Measurements from ENCODE around the gene FAM117A.
"Not testable (repeated sequence)": the region's sequence is repeated elsewhere in the genome, so short reads cannot be mapped to it uniquely, and the experiment has no call there.

FAM117A gene

DNA sequence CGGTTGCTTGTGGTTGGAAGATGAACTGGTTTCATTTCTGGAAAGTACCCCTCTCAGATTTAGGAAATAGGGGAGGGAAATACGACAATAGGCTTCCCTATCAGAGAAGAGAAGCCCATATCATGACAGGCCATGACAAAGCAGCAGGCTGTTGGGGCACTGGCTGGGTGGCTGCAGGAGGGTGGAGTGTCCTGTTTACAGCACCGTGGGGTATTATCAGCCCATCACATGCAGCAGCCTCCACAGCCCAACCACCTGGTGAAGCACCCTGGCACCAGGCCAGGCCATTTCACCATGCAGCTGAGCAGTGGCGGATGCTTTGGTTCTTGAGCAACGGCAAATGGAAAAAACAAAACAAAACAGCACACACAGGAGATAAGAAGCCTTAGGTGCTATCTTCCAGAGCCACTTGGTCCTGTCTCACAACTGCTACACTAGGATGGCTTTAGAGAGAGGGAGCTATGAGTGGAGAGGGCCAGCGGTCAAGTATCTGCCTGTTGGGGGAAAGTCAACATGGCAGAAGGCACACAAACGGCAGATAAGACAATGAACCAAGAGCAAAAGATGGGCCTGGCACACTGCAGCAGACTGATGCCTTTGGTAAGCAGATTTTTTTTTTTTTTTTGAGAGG is 24.2 kb downstream of the FAM117A start:
- peak; percentile 94 for DNase-seq

DNA sequence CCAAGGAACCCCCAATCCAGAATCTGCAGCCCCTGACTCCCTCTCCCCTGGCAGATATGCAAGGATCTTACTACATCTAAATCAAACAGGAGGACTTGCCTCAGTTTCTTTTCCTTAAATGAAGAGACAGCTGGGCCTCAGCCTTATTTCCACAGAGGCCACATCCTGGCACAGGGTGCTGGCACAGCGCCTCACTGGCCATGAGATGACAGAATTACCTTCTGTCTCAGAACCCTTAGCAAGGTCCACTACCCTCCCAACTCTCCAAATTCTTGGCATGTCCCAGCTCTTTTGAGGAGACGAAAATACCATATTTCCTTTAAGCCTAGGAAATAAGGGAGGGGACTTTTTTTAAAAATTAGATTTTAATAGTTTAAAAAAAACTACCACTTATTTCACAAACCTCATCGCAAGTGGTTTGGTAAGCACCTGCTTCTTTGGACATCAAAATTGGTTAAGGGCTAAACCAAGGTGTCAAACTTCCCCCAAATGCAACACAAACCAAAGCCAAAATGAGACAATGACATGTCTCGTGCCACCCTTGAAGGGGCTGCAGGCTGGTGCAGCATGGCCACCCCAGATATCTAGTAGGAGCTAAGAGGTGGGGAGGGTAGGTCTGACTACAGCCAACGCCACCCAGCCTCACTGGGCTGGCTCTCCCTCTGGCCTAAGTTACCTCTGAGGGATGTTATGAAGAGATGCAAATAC is 25.3 kb downstream of the FAM117A start:
- no peak for DNase-seq

DNA sequence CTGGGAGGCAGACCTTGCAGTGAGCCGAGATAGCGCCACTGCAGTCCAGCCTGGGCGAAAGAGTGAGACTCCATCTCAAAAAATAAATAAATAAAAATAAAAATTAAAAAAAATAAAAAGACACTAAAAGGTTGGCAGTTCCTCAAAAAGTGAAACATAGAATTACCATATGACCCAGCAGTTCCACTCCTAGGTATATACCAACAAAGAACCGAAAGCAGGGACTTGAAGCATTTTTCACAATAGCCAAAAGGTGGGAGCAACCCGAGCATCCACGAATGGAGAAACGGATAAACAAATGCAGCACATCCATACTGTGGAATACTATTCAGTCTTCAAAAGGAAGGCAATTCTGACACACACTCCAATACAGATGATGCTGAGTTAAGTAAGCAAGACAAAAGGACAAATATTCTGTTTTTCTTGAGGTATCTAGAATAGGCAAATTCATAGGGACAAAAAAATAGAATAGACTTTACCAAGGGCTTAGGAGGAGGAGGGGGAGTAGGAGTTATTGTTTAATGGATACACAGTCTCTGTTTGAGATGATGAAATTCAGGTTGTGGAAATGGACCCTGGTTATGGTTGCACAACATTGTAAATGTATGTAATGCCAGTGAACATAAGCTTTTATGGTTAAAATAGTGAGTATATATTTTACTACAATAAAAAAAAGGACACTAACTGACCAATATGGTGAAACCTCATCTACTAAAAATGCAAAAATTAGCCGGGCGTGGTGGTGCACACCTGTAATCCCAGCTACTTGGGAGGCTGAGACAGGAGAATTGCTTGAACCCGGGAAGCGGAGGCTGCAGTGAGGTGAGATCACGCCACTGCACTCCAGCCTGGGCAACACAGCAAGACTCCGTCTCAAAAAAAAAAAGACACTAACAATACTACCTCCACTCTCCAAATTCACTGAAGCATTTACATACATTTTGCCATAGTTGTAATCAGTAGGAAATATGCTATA is 29.1 kb downstream of the FAM117A start:
- DNase-seq = no peak

DNA sequence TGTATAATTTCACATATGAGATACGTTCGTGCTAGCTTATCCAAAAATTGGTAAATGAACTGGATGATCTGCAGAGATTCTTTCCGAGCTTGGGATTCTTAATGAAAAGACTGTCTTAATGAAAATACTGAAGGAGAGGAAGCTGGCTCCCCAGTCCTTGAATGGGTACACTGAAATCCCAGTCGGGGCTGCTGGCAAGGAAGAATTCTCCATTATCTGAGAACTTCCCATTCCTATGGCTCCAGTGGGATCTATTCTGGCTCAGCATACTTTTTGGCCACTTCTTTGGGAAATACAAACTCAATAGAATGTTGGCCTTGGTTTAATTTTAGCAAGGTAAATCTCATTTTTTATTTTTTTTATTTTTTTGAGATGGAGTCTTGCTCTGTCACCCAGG is 32.5 kb downstream of the FAM117A start:
- no peak for DNase-seq

DNA sequence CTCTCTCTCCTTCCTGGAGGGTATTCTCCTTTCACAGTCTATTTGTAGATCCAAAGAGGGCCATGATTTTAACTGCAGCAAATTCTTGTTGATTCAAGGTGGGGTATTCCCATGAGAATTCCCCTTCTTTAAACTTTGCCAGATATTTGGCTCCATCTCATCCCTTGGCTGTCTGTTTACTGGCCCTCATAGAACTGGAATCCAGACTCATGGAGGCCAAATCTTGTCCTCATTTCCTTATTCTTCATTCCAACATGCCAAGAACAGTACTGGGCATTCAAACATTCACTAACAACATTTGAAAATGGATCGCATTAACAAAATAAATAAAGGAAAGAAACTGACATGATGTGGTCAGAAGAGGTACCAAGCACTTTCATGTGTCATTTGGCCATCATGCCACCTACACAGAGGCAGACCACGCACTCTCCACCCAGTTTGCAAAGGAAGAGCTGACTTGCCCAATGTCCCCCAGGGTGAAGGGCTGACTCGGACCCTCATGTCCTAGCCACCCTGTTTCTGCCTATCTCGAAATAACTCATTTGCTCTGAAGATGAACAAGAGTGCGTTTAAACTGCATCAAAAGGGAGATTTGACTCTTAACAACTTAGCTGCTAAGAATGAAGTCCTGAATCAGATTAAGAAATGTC is 33.0 kb downstream of the FAM117A start:
- no peak for DNase-seq

DNA sequence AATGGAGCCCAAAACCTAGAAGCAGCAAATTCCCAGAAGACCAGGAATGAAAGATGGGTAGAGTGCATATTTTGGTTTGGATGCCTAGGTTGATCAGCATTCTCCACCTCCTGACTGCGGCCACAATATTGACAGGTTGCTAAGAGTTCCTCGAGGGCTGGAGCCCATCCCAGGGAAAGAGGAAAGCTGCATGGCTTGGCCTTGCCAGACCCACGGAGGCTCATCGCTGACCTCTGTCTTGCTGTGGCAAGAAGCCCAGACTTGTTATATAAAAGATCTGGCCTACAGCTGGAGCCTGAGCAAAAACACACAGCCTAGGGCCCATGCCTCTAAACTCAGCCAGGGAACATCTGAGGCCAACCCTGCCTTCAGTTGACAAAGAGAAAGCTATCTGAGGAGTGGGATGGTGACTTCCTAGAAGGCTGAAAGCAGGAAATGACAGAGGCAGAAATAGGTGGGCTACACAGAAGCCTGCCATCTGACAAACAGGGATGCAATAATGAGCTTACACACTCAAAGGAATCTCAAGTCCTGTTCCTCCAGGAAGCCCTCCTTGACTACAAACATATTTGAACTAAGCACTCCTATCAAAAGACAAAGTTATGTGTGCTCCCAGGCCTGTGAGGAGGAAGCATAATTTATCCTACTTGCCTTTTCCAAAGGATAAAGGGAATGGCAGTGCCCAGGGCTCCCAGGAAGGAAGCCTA is 33.7 kb downstream of the FAM117A start:
- no peak for DNase-seq

DNA sequence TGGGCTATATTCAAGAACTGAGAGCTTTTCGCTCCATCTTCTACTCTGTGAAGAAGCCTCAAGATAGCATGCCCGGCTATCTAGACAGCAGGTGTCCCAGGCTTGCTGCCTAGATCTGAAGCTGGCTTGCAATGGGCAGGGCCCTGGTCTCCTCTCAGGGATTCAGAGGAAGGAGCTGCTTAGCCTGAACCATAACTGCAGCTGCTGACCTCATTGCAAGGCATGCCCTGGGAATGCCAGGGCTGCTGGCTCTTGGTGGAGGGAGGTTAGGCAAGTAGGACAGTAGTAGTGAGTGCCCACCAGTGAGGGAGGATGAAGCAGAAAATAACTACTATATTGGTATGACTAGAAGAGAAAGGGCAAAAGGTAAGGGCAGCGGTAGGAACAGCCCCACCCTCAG is 34.9 kb downstream of the FAM117A start:
- DNase-seq = no peak

DNA sequence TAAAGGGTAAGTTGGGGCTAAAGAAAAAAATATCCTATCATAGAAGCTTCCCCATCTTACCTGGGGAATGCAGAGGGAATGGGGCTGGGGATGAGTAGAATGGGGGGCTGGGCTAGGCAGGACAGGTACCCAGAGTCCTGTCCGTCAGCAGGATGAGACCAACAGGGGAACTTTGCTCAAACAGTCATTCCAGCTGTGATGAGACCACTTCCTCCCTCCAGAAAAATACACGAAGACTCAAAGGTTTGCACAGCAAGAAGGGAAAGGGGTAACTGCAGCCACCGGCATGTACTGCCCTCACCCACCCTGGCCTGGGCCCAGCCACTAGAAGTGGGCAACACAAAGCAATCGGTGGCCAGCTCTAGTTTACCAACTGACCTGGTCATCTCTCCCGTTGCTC is 35.5 kb downstream of the FAM117A start:
- no peak for DNase-seq

DNA sequence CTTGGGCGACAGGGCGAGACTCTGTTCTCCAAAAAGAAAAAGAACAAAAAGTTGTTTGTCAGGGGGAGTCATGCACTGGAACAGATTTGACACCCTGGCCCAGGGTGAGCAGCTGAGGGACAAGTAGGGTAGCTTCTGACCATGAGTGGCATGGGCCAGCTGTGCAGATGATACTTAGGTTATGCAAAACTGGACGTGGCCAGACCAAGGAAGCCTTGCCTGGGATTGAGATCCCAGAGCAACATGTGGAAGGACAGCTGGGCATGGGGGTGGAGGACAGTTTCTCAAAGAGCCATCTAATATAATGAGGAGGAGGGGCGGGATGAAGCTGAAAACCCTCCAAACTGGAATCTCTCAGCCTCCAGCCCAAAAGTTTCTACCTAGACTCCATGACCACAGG is 36.6 kb downstream of the FAM117A start:
- DNase-seq = no peak

DNA sequence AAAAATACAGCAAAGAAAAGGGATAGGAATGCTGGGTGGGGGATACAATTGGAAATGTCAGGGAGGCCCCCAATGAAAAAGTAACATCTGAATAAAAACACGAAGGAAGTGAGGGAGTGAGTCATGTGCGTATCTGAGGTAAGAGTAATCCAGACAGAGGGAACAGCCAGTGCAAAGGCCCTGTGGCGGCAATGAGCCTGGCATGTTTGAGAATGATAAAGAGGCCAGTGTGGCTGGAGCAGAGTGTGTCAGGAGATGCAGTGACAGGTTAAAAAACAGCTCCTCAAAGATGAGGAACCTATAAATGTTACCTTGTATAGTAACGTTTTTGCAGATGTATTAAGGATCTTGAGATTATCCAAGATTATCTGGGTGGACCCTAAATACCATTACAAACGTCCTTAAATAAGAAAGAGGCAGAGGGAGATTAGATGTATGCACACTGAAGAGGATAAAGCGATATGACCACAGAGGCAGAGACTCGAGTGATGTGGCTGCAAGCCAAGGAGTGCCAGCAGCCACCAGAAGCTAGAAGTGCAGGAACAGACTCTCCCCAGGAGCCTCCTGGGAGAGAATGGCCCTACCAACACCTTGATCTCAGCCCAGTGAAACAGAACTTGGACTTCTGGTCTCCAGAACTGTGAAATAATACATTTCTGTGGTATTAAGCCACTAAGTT is 38.3 kb downstream of the FAM117A start:
- no peak for DNase-seq

DNA sequence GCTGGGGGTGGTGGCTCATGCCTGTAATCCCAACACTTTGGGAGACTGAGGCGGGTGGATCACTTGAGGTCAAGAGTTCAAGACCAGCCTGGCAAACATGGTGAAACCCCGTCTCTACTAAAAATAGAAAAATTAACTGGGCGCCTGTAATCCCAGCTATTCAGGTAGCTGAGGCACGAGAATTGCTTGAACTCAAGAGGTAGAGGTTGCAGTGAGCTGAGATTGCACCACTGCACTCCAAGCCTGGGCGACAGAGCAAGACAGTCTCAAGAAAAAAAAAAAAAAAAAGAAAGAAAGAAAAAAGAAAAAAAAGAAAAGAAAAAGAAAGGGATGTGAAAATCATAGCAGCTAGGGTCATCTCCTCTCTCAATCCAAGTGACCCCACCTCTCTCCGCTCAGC is 39.4 kb downstream of the FAM117A start:
- not testable (repeated sequence) for DNase-seq

DNA sequence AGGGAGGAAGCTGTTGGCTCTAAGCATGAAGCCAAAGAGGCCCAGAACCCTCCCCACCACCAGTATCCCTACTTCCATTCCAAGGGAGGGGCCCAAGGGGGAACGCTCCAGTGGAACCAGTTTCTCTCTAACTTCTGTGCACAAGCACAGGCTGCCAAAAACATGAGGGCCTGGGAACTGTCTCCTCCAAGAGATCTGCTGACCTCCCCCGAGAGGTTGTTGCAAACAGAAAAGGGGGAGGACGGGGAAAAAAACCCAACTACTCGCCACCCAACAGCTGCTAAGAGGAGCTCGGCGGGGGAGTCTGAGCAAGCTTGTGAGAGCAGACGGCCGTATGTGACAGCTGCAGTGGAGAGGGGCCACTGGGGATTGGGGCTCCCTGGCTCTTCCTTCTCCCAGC is 40.5 kb downstream of the FAM117A start:
- DNase-seq = no peak

DNA sequence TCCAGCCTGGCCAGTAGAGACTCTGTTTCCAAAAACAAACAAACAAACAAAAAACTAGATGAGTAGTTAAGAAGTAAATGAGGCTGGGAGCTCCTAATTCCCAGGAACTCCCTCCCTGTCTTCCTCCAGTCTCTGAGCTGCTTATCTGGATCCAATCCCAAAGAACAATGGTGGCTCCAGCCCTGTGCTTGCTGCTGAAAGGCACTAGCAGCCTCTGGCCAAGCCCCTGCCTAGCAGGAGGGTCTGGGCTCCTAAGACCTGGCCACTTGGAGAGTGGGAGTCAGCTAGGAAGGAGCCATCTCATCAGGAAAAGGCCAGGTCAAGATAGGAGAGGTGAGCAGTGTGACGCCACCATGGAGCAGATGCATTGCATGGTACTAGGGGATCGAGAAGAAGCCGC is 41.9 kb downstream of the FAM117A start:
- no peak for DNase-seq

DNA sequence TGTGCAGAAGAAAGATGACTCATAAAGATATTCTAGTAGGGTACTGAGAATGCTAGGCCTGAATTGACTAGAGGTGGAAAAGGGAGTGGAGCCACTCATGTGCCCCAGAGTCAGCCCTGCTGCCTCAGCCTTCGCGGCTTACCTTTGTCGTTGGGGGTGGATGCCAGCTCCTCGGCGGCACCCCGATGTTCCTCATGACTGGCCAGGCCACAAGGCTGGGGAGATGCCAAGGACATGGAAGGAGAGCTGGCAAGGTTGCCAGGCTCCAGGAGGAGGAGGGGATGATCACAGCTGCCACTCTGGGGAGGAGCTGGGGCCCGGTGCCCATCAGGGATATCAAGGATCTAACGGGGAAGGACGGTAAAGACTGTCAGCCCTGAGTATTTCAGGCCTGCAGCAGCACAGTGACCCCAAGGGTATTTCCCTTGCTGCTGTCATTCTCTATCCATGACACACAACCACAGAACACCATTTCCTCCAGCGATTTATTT is 46.5 kb downstream of the FAM117A start:
- peak; percentile 39 for DNase-seq

DNA sequence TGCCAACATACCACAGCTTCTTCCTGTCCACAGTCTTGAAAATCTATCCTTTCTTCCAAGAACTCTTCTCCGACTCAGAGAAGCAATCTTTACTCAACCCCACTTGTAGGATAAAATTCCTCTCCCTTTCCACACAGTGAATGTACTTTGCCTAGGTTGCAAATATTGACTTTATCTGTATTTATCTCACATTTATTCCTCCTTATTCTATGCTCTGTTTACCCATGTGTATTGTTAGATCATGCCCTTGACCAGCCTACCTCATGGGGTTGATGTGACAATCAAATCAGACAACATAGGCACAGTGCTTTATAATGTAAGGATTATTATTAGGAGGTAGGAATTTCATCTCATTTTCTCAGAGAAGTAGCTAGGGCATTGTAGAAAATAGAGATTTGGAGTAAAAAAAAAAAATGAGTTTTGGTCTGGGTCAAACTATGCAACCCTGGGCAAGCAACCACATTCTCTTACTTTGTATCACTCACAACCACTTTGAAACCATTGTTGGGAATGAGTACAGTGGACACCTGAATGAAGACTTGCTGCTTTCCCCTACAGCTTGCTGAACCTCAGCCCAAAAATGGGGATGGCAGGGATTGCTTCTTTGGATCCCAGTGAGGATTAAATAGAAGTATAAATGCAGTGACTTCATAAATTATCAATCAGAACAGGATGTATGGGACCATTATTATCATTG is 47.1 kb downstream of the FAM117A start:
- no peak for DNase-seq

DNA sequence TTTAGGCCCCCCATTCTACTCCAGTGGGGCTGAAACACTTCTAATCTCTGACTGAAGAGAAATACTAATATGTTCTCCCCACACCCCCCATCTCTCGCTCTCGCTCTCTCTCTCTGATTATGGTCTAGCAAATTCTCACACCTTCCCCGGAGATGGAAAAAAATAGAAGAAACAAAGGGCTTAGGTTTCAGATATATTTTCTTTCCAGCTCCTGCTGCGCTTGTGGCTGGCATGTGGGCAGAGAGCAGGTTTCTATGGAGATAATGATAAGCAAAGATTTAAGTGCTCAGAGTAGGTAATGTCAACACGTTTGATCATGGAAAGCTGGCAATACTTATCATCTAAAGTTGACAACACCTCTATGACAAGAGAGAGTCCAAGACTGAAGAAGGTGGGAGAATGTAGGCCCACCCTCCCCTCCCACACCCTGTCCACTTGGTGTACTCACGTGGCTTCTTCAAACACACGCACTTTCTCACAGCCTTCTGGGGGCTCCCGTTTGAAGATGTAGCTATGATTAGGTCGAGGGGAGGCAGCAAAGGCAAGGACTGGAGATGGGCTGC is 48.1 kb downstream of the FAM117A start:
- peak; percentile 44 for DNase-seq

DNA sequence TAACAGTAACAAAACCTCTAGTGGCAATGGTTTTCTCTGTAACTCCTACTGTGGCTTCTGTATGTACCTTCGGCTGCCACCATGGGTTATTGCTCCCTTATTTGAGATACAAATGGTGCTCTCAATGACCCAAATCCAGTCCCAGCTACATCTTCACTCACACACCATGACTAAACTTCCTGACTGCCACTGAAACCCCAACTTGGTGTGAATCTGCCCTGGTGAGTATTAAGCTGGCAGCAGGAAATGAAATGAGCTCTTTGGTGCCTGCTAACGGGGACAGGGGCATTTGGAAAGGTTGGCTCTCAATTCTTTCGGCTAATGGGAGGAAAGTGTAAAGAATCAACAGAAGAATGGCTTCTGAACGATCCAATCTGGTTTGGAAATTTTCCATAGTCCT is 48.7 kb downstream of the FAM117A start:
- no peak for DNase-seq

DNA sequence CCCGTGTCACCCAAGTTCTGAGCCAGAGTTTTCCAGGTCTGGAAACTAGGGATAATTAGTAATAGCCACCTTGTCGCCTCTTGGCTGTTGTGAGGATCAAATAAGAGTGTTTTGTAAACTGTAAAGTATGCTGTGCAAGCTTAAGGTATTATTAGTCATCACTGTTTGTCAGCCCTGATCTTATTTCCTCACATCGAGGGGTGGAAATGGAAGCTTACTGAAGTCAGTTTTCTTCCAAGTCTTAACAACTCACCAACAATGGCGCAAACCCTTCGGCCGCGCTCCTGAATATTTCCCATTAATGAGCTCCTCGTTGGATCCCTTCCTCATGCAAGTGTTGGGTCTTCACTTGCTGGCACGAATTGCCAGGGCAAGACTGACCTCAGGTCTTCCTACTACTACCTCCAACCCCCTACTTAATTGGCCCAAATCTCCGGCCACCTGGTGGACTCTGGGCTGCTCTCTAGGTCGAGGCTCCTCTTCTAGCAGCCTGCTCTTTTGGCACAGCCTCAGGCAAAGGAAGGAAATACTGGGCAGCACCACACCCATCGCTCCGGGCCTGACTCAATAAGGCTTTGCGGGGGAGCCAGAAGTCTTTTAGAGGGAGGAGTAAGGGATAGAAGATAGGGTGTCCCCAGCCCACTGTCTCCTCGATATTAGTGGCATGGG is 55.3 kb downstream of the FAM117A start:
- no peak for DNase-seq

DNA sequence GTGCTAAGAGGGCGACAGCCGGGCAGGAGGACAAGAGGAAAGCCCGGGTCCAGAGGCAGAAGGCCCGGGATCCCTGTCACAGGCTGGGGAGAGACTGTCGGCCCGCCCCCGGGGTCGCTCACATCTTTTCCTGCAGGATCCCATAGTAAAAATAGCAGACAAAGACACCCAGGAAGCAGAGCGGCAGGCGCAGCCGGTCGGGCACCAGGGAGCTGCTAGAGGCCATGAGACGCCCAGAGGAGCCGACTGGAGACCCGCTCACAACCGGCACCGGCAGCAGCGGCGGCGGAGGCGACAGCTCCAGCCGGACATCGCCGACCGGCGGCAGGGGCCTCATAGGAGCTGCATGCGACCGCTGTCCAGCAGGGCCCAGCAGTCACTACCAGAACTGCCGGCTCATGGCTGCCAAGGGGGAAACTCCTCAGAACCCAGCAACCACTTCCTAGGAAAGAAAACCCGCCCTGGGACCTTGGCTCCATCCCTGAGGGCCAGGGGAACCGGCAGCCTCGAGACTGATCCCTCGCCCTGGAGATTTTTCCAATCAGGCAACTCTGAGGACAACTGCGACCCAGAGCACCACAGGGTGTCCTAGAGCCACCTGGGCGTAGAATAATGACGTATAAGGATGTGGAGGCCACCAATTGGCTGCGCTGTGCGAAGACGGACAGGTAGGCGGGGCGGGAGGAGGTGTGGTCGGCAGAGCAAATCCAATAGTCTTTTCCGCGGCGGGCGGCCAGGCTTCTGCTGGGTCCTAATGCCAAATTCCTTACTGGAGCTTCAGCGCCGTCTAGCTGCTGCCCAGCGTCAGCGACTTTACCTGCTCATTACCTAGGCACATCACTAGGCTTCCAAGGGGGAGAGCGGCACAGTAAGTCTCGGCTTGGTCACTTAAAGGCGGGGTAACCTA is 56.1 kb downstream of the FAM117A start, which contains the start of gene SLC35B1:
TSS of gene SLC35B1 (minus strand) at position 357 of the 907 bp plus-strand sequence. CDS start at position 226, 131 bp downstream.
- DNase-seq = peak; percentile 95

Measured in activated T-cell treated with anti-CD3 and anti-CD28 coated beads, Interleukin-2, amount 50 U/mL, for 1 hour (primary cell).